Peyer's patch (tissue), 4 donors: Measurements from ENCODE around the gene IFNA5.

Source experiments
- CTCF ChIP-seq, 6 experiments: fragments of 450-650 bp in 4 of 6; fragments of 200-600 bp in 2 of 6; sonication (generic) in 1 of 6; IDR thresholded peaks; one replicate each; pipeline ENCODE4 v1.5.1; 2017 to 2019; ENCODE audit warnings: antibody characterized with exemption in 6 of 6, mild to moderate bottlenecking in 3 of 6, moderate library complexity in 1 of 6
- POLR2A ChIP-seq, 2 donors: fragments of 450-650 bp; IDR thresholded peaks; one replicate each; pipeline ENCODE4 v1.5.1; 2017; ENCODE audit warnings: antibody characterized with exemption in 2 of 2, mild to moderate bottlenecking in 2 of 2, moderate library complexity in 2 of 2

GRCh38 chr9:21265421-21266189 lies 39.5 kb downstream of the IFNA5 start:
- TF ChIP-seq CTCF (IDR thresholded peaks at IDR 0.05) (no peak), POLR2A (IDR thresholded peaks at IDR 0.05) (no peak)
